Hematopoietic multipotent progenitor cell treated with erythropoietin and hydrocortisone succinate and interleukin-3 and kit ligand, for 17 days (in vitro differentiated cells): ENCODE data around the gene EVI2A.
"Not testable (repeated sequence)": the region's sequence is repeated elsewhere in the genome, so short reads cannot be mapped to it uniquely, and the experiment has no call there.

Experiments
- DNase-seq: peaks from one replicate; pipeline ENCODE4 v3.0.0-alpha.2; 2015; ENCODE audit warnings: low spot score

Gene EVI2A, protein sequence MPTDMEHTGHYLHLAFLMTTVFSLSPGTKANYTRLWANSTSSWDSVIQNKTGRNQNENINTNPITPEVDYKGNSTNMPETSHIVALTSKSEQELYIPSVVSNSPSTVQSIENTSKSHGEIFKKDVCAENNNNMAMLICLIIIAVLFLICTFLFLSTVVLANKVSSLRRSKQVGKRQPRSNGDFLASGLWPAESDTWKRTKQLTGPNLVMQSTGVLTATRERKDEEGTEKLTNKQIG

GRCh38 chr17:31321481-31321880 is at the start of gene EVI2A:
EVI2A (minus strand) TSS chr17:31321622; CDS start chr17:31319013, 2,609 bp downstream.
- no peak for DNase-seq

GRCh38 chr17:31369266-31369665 is 47.8 kb upstream of the EVI2A start:
- DNase-seq = no peak

GRCh38 chr17:31366088-31366487 is 44.7 kb upstream of the EVI2A start:
- DNase-seq = no peak

DNA sequence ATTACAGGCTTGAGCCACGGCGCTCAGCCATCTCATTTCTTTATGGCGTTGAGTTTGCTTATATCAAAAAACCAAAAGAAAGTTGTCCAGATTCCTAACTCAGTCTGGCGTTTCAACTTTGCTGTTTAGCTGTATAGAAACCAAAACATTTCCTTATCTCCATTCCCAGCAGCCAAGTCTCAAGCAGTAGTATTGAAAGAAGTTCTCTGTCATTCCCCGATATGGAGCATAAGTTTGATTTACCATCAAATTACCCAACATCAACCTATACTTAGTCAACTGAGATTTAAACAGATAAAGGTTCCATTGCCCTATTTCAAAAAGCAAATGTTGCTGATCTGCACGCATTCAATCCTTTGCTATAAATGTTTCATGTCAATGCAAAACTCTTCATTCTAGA is 42.6 kb upstream of the EVI2A start:
- DNase-seq = no peak

GRCh38 chr17:31357839-31358394 is 36.5 kb upstream of the EVI2A start:
- DNase-seq = no peak

DNA sequence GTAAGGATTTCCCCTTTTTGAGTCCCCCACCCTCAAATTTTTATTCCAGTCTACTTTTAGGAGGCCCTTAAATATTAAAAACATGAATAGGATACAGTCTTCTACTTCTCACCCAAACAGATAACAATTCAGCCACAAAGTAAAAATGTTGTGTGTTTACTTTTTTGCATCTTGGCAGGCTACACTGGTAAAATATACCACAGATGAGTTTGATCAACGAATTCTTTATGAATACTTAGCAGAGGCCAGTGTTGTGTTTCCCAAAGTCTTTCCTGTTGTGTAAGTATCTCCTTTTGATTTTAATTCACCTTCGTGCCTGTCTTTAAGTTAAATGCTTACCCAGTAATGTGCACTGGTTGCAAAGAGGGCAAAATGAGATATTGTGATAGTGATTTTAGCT is 35.7 kb upstream of the EVI2A start:
- no peak for DNase-seq

DNA sequence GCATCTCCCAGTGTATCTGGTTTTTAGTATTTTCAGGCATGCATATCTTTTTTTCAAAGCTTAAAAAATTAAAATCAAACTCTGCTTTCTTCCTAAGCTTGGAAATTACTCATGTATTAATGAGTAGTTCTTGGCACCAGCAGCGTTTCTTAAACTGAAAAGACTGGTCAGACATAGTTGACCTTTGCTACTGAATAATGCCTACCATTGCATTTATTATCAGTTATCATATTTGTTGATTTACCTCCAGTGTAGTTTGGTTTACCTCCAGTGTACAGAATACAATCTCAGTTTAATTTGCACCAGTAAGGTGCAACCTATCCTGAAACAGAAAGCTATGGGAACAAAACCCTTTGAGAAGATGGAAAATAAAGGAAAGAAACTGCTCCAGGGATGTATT is 34.5 kb upstream of the EVI2A start:
- DNase-seq = no peak

DNA sequence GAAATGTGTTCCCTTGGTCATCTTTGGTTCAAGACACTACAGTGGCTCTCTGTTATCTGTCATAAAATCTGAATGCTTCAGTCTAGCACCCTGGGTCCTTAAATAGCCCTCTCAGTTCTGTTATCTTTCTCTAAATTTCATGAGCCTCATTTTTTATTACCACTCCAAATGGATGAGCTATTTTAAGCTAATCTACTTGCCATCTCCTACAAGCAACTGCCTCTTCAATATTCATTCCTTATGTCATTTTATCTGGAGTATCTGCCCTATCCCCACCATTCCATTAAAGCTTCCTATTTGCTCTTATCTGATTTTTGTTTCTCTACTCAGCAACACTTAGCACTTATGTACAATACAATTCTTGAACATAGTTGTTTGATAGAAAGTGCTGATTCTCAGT is 28.0 kb upstream of the EVI2A start:
- DNase-seq = no peak

DNA sequence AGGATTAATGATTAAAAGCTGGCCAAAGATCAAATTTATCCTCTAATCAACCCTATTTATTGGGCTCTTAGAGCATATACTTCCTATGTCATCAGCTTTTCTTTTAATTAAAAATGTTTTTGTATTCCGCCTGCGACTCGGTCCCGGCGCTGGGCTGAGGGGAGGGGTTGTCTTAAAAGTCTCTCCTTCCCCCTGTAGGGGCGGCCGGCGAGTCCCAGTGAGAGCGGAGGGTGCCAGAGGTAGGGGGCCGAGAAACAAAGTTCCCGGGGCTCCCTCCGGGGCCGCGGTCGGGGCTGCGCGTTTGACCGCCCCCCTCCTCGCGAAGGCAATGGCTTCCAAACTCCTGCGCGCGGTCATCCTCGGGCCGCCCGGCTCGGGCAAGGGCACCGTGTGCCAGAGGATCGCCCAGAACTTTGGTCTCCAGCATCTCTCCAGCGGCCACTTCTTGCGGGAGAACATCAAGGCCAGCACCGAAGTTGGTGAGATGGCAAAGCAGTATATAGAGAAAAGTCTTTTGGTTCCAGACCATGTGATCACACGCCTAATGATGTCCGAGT is 23.8 kb upstream of the EVI2A start:
- not testable (repeated sequence) for DNase-seq

DNA sequence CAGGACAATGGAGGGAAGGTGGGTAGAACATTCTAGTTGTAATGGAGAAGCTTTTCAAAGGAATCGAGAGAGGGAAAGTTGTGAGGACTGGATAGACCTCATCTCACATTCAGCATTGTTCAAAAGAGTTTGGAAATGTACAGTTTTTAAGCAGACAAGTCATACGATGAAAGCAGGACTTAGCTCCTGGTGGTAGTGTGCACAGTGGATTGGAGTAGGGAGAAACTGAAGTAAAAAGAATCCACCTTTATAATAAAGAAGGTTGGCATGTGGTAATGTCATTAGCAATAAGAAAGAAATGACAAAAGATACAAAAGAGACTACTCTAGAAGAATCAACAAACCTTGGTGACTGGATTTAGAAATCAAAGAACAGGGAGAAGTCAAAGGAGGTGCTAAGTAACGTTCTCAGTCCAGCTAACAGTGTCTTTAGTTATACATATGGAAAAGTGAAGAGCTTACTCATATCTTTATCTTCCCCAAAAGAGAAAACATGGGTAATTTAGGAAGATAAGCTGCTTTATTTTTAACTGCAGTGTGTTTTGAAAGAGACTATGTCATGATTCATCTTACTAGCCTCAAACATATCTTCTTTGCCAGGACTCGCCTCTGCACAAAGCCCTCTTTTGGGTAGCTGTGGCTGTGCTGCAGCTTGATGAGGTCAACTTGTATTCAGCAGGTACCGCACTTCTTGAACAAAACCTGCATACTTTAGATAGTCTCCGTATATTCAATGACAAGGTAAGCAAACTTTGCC is 18.7 kb upstream of the EVI2A start:
- DNase-seq = no peak

GRCh38 chr17:31329221-31329620 is 7.8 kb upstream of the EVI2A start:
- no peak for DNase-seq

DNA sequence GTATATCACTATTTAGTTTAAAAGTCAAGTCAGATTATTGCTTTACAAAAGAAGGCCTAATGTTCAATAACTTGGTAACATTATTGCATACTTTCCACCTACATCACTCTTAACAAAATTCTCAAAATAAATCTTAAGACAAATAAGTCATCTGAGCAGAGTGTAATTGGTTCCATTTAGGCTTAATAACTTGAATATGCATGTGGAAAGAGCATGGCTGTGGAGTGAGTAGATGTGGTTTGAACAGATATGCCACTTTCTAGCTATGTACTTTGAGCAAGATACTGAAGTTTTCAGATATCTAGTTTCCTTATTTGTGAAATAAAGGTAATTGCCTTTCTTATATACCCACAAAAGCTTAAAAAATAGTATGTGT is 6.7 kb upstream of the EVI2A start:
- DNase-seq = no peak

GRCh38 chr17:31327534-31328159 is 6.2 kb upstream of the EVI2A start:
- DNase-seq = no peak

GRCh38 chr17:31323551-31323950 is 2.1 kb upstream of the EVI2A start:
- DNase-seq = no peak

DNA sequence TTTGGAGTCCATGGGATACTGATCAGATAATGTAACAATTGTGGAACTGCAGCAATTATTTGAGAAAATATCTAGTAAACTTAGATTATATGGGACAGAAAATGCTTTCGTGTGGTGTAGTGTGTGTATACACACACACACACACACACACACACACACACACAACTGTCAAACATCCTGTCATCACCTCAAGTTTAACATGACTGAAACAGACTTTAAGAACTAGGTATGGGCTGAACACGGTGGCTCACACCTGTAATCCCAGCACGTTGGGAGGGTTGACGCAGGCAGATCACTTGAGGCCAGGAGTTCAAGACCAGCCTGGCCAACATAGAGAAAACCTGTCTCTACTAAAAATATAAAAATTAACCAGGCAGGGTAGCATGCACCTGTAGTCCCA is 544 bp upstream of the EVI2A start:
- no peak for DNase-seq

DNA sequence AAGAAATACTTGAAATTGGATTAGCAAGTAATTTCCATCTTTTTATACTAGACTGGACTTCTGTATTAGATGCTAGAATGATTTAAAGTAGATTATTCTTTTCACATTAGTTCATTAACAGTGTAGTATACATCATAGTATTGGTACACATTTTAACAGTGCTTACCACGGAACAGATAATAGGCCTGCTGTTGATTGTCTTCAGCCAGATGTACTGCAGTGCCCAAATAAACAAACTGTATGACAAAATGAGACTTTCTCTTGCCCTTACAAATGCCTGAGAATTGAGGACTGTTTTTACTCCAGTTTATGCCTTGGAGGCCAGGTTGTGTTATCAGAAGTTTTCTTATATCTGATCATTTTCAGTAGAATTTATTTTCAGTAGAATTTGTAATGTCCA is 631 bp downstream of the EVI2A start:
- DNase-seq = no peak

DNA sequence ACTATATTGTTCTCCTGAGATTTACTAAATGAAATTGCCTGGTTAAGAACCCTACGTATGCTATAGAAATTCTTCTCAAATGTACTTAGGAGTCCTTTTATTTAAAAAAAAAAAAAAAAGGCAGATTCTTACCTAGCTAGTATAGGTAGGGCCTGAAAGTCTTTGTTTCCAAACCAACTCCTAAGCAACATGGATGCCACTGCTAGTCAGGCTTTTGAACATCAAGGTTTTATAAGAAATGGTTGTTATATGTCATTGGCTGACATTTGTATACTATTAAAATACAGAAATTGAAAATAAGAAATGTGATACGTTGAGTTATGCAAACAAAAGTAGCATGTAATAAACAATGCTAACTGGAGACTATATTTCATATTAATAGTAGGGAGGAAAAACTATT is 1.2 kb downstream of the EVI2A start:
- DNase-seq = no peak

DNA sequence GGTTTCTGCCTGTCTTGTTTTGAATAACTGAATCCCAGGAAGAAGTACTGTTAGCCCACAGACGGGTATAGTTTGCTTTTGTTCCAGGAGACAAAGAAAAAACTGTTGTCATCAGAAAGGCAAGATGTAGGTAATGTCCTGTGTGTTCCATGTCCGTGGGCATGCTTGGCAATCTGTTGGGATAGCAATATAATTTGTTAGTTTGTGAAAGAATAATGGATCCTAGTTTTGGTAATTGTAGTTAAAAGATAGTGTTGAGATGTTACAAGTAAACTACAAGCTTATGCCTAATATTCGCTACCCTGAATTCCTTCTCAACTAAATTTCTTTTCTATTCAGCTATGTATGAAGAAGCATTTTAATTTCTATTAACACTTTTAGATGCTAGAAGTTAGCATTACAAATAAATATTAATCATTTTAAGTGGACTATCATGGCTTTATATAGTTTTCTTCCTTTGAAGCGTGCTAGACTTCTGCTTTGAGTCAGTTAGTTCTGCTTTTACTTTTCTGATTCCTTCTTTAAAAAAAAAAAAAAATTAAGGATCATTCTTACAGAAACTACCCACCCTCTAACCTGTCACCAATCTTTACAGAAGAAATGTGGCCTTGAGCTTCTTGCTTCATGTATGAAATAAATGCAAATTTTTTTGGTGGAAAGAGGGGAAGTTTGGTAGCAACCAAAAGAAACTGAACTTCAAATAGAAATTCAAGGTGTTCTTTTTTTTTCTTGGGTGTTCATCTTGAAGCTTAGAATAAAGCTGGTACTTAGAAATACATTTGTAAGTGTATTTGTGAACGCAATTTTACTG is 2.4 kb downstream of the EVI2A start:
- no peak for DNase-seq

GRCh38 chr17:31318298-31318801 is 3.1 kb downstream of the EVI2A start:
- no peak for DNase-seq

- DNase-seq = no peak
Observed at GRCh38 chr17:31314782-31315100, 6.7 kb downstream of the EVI2A start.

- no peak for DNase-seq
Observed at GRCh38 chr17:31313982-31314781, 7.2 kb downstream of the EVI2A start, which contains the start of gene EVI2B. EVI2B (minus strand) TSS chr17:31314054; CDS start chr17:31305609, 8,445 bp downstream.
